Astrocyte of the hippocampus (primary cell): Measurements from ENCODE around the gene FCMR.

Experiments used
- DNase-seq: peaks from one replicate; pipeline ENCODE4 v3.0.0; 2011; ENCODE audit warnings: low read depth, low spot score

The FCMR gene

DNA sequence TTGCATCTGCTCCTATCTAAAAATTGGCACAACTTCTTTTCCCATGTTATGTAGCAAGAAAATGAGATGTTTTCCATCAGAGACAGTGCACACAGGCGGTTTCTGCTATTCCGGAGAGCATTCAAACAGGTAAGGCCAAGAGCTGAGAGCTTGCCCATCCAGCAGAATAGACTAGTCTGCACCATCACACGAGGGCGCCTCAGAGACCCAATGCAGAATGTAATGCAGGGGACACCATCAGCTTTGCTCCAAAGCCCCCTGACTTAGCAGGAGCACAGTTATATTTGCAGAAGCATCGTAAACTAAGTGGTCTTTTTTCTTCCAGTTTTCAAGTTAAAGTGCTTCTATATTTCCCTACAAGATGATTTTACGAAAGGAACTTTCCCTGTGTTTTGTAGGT lies 19.8 kb downstream of the FCMR start:
- no peak for DNase-seq

DNA sequence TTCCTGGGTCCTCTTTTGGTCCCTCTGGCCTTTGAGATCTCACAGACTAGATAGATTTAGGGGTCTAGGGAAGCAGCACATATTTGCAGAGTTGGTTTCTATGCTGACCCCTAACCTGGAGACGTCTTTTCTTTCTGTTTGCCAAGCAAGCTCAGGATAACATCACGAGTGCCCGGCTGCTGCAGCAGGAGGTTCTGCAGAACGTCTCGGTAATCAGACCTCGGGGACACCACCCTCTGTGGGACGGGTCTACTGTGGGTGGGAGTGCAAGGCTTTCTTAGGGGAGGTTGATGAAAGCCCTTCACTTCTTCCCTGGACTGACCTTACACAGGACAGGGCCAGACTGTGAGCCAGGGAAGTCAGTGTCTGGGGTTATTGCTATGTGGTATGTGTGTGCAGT lies 21.6 kb downstream of the FCMR start:
- DNase-seq = no peak

DNA sequence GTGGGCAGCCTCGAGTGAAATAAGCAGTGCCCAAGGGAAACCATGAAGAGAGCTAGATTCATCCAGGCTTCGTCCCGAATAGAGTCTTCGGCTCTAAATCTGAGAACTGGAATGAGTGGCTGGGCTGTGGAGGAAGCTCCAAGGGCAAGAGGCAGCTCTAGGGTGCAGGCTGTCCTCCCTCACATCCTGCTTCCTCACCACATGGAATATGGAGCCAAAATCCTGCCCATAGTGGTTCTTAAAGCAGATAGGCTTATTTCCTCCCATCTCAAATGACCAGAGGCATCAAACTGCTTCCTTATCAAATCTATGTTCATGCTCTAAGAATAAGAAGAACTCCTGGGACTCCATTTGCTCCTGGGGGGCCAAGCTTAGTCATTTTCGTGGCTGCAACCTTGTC lies 22.0 kb downstream of the FCMR start:
- no peak for DNase-seq

DNA sequence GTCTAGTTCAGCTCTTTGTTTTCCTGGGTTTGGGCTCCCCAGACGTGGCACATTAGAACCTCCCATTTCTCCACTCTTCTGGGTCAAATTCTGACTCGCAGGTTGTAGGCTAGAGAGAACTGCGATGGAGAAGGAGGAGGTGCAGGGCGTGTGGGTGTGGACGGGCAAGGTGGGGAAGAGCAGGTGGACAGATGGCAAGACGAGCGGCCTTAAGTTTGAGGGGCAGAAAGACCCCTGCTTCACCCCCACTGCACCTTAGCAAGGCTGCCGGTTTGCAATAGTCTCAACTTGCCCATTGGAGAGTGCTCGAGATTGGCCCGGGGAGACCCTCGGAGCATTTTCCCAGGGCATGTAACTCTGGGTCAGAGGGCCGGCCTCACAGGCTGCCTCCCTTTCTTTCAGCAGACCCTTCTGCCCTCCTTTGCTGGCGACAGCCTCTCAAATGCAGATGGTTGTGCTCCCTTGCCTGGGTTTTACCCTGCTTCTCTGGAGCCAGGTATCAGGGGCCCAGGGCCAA lies 22.8 kb downstream of the FCMR start:
- no peak for DNase-seq

DNA sequence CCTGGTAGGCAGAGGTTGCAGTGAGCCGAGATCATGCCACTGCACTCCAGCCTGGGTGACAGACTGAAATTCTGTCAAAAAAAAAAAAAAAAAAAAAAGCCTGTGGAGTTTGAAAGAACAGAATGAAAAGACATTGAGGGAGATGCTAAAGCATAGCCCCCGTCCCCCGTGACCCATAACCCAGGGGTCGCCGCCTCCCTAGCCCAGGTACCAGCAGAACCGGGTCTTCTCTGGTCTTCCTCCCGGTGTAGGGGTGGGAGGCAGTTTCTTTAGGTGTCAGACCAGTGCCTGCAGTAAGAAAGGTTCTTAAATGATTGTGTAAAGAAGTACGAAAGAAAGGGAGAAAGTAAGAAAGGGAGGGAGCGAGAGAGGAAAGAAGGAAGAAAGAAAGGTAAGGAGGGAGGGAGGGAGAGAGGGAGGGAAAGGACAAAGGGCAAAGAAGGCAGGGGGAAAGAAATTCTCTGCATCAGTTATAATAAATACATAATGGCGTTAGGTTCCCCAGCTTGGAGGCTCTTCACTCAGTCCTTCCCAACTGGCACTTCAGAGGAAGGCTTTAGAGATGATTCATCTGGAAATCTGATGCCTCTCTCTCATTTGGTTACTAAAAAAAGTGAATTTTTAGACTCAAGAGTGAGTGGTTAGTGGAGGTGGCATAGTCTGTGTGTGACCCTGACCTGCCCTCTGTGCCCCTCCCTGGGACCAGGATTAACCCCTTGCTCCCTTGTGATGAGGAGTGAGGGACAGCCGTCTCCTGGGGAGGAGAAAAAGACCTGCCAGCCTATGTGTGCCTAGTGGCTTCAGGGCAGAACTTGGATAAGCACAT lies 23.4 kb downstream of the FCMR start:
- peak; percentile 61 for DNase-seq

DNA sequence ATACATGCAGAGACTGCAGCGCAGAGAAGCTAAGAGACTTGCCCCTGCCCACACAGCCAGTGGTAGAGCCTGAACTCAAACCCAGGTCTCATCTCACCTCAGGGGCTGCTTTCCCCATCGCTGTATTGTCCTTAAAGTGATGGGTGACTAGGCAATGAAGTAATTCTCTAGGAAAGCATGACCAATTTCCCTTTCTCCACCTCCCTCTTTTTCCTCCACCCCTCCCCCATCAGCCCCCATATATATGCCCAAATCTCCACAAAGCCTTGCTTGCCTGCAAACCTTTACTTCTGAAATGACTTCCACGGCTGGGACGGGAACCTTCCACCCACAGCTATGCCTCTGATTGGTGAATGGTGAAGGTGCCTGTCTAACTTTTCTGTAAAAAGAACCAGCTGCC lies 24.6 kb downstream of the FCMR start, which contains the start of gene IL24:
TSS of gene IL24 (plus strand) at position 269 of the 400 bp plus-strand sequence. CDS start 390 bp downstream, outside the sequence.
- no peak for DNase-seq

DNA sequence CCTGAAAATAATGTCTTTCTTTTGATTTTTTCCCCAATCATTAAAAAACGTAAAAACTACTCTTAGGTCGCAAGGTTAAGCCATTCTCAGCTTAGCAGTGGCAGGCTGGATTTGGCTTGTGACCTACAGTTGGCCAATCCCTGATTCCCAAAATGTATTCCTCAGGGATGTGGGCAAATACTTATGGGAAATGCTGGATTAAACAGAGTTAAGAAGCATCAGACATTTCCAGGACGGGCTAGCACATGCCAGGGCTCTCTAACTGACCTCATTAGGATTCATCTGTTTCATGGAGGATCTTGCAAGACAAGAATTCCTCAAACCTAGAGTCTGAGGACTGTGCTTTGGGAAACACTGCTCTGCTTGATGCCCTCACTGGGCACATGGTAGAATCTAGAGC lies 25.5 kb downstream of the FCMR start:
- no peak for DNase-seq

DNA sequence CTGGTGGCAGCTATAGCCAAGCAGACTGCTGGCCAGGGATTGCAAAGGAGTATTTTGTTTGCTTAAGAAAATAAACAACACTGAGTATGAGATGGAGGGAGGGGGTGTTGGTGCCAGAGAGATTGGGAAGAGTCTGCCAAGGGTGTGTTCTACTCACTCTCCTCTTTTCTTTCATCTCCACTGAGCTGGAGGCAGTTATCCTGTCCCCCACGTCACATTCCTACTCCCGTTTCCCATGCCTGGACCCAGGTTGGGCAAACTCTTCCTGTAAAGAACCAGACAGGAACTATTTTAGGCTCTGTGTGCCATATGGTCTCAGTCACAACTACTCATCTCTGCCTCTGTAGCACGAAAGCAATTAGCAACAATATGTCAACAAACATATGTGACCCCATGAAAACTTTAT lies 25.9 kb downstream of the FCMR start:
- peak; percentile 33 for DNase-seq

DNA sequence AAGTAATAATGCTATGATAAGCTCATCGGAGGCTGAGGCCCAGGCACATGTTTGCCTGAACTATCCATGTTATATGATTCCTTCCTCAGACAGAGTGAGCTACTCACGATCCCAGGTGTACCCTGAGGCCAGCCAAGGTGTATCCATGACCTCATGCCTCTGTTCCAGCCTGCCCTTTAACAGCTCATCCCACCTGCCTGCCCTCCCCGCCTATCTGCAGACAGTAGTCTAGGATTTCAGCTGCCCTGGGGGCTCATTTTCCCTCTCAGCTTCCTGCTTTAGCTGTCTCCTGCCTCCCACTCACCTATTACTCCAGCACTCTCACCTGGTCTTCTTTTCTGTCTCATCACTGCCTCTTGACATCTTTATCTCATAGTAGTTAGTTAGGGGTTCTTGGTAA lies 26.4 kb downstream of the FCMR start:
- no peak for DNase-seq

DNA sequence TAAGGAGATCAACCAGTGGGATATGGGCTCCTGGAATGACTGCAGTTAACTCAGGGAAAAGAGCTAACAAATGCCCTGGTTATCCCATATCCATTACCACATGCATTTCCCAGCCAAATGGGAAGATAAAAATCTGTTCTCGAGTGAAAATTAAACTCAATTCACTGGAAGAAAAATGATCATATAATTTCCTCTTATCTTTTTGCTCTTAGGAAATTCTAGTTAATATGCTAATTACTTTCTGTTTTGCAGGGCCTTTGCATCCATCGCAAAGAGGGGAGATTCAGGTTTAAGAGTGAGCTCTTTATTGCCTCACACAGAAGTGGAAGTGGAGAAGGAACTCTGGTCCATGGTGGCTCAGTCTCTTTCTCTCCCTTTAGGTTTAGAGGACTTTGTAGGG lies 28.4 kb downstream of the FCMR start:
- DNase-seq = no peak

DNA sequence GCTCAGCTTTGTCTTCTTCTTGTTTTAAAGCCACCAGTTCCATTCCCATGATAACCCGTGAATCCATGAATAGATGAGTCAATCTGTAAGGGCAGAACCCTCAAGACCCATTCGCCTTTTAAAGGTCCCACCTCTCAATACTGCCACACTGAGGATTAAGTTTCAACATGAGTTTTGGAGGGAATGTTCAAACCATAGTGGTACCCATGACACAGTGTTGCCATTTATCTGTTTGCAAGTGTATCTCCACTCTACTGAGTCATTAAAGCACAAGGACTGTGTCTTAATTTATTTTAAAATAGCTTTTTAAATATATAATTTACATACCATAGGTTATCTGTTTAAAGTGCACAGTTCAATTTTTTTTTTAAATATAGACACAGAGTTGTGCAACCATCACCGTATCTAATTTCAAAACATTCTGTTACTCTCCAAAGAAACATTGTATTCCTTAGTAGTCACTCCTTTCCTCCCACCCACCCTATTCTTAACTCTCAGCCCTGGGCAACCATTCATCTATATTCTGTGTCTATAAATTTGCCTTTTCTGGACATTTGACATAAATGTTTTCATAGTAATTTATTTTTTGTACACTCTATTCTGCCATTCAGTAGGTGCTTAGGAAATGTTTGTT lies 29.3 kb downstream of the FCMR start:
- DNase-seq = no peak

DNA sequence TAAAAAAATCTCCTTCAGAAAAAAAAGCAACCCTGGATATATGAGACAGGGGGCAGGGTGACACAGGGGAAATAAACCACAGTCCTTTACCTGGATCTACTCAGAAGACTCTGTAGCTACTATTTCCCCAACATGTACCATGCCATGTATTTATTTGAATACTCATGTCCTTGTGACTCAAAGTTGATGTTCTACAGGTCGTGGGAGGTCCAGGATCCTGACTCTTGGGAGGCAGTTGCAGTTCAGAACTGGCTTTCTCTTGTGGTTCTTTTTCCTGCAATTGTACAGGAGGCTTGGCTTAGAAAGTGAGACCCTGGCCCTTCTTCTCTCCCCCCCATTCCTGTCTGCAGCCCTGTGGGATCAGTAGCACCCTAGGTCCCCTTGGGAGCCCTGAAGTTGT lies 30.3 kb downstream of the FCMR start:
- no peak for DNase-seq

DNA sequence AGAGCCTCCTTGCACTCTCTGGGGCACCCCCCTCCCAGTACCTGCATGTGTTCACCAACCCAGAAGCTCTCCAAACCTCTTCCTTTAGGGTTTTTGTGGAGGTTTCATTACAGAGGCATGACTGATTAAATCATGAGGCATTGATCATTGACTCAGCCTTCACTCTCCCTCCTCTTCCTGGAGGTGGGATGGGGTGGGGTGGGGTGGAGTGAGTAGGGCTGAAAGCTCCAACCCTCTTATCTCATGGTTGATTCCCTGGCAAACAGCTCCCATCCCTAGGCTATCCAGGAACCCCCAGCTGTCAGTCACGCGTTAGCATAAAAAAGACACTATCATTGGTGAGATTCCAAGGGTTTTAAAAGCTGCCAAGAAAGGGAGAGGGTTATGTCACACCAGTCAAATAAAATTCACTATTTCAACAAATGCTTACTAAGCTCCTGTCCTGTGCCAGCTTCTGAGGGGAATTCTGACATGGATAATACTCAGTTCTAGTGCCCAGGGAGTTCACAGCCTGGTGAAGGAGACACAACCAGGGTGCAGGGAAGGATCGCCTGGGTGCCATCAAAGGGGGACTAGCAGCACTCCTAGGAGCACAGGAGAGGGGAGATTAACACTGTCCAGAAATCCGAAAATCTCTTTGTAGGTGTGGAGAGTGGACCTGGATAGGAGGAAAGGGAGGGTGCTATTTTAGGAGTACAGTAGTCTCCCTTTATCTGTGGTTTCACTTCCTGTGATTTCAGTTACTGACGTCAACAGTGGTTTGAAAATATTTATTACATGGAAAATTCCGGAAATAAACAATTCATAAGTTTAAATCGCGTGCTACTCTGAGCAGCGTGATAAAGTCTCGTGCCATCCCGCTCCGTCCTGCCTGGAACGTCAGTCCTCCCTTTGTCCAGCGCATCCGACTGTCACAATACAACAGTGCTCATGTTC lies 31.3 kb downstream of the FCMR start:
- peak; percentile 20 for DNase-seq

DNA sequence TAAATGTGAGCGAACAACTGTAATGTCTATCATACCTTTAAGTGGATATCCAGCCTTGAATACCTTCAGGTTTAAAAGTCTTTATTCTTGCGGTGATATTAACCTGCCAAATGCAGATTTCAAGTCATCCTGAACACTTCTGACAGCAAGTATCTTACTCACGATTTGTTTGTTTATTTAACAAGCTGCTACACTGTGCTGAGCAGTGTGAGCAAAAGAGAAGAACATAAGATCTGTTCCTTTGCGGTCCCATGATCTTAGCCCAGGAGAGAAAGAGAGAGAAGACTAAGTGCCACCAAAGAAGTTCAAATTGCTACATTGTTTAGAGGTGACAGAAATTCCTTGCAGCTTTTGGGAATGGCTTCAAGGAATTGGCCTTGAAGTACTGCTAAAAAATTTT lies 34.0 kb downstream of the FCMR start:
- no peak for DNase-seq

DNA sequence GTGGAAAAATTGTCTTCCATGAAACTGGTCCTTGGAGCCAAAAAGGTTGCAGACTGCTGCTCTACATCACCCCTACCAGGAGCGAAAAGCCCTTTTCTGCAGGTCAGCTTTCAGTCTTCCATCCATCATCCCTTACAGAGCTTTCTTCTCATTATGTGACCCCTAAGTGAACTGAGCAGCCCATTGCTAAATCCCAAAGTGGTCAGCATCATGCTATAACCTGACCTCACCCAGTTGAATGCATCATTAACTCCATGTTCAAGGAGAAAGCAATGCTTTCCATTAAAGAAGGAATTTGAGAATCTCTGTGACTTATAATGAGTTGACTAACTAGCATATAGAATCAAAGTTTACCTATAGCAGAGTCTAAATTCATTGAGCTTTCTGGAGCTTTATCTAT lies 34.9 kb downstream of the FCMR start:
- DNase-seq = no peak

DNA sequence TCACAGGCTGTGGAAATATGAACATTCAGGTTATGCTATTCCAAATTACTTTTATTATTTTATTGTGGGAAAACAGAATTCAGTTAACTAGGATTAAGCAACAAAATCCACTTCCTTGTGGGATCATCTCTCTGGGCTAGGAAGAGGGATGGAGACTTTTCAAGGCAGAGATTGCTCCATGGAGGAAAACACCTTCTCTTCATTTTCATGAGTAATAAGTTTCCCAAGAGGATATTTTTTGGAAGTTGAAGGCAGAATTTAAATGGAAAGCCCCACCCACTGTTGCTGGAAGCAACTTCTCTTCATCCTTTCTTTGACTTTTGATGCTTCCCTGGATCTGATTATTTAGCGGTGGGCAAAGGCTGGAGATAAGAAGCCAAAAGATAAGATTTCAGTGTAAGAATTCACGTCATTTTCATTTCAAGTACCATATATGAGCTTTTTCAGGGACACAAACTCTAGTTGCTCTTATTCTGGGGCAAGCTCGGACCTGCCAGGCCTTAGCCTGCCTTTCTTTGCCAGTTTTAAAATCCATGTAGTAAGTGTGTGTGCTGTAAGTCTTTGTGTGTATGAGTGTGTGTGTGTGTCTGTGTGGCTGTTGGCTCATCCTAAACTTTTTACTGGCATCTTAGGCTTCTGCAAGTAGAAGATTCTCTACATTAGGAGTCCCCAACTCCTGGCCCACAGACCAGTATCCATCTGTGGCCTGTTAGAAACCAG lies 36.2 kb downstream of the FCMR start:
- DNase-seq = no peak

DNA sequence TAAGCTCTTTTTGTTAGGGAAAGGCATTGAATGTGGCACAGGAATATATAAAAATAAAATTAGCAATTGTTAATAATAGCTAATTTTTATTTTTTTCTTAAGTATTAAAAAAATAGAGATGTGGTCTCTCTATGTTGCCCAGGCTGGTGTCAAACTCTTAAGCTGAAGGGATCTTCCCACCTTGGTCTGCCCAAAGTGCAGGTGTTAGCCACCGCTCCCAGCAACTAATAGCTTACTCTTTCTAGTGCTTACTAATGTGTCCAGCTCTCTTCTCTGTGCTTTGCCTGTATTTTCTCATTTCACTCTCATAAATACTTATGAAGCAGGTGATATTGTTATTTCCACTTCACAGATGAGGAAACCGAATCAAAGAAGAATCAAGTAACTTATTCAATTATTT lies 37.9 kb downstream of the FCMR start:
- no peak for DNase-seq

DNA sequence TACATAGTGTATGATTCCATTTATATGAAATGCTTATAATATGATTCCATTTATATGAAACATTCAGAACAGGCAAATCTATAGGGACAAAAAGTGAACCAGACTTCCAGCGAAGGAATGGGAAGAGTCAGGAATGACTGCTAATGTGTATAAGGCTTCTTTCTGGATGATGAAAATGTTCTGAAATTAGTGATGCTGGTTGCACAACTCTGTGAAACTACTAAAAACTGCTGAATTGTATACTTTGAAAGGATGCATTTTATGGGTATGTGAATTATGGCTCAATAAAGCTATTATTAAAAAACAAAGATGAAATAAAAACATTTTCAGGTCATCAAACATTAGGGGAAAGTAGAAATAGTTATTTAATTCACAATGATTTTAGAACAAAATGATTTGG lies 38.6 kb downstream of the FCMR start:
- DNase-seq = no peak

DNA sequence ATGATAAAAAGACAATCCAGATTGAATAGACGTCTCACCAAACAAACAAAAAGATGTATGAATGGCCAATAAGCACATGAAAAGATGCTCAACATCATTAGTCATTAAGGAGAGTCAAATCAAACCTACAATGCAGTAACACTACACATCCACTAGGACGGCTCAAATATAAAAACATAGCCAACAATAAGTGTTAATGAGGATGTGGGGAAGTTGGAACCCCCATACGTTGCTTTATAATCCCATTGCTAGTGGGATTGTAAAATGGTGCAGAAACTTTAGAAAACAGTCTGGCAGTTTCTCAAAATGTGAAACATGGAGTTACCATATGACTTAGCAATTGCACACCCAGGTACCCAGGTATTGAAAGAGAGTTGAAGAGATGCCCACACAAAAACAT lies 39.2 kb downstream of the FCMR start:
- no peak for DNase-seq

DNA sequence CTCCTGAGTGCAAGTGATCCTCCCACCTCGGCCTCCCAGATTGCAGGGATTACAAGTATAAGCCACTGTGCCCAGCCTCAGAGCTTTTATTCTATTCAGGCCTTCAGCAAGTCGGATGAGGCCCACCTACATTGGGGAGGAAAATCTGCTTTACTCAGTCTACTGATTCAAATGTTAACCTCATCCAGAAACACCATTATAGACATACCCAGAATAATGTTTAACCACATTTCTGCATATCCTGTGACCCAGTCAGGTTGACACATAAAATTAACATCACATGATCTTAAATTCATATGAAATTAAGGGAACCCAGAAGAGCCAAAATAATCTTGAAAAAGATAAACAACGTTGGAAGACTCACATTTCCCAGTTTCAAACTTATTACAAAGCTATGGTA lies 41.4 kb downstream of the FCMR start:
- no peak for DNase-seq

DNA sequence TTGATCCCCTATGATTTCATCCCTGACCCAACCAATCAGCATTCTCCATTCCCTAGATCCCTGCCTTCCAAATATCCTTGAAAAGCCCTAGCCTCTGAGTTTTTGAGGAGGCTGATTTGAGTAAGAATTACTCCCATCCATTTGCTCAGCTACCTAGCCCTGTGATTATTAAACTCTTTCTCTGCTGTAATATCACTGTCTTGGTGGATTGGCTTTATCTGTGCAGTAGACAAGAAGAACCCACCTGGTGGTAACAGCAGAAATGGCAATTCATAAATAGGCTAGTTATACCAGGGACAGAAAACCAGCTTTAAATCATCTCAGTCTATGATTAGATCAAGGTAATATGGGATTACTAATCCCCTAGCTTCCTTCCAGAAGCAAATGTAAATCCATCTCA lies 43.3 kb downstream of the FCMR start:
- no peak for DNase-seq
